H1 (cell line): Measurements from ENCODE around the gene COL4A1.

Experiments
- CTCF ChIP-seq, 3 experiments: IDR thresholded peaks; 1 replicate in 2 of 3; 2 replicates in 1 of 3; pipeline versions ENCODE4 v1.5.1 to v1.6.1; 2011; ENCODE audit warnings: low read length in 3 of 3, mild to moderate bottlenecking in 3 of 3, inconsistent platforms in 2 of 3, low read depth in 1 of 3, moderate library complexity in 1 of 3; ENCODE audit not compliant: insufficient read depth in 1 of 3; ENCODE audit errors: control extremely low read depth in 1 of 3
- EZH2 ChIP-seq: fragments of 200-600 bp; sonication (generic); IDR thresholded peaks from 2 replicates; pipeline ENCODE4 v1.7.1; 2012; ENCODE audit warnings: low read depth, mild to moderate bottlenecking, moderate library complexity, low read length, inconsistent platforms; ENCODE audit not compliant: severe bottlenecking
- GABPA ChIP-seq: IDR thresholded peaks from 2 replicates; pipeline ENCODE4 v1.6.1; 2011; ENCODE audit warnings: mild to moderate bottlenecking, low read length, moderate library complexity, borderline replicate concordance; ENCODE audit not compliant: insufficient read depth
- NANOG ChIP-seq: IDR thresholded peaks from 2 replicates; pipeline ENCODE4 v1.6.1; 2011; ENCODE audit warnings: low read length, low read depth, mild to moderate bottlenecking, inconsistent platforms; ENCODE audit not compliant: insufficient read depth, poor library complexity, severe bottlenecking
- TAF1 ChIP-seq: IDR thresholded peaks from 2 replicates; pipeline ENCODE4 v1.6.1; 2011; ENCODE audit warnings: mild to moderate bottlenecking, low read depth, low read length
- YY1 ChIP-seq: IDR thresholded peaks from 2 replicates; pipeline ENCODE4 v1.6.1; 2011; ENCODE audit warnings: low read depth, mild to moderate bottlenecking, low read length
- TF ChIP-seq, protein P1 (sequence below): IDR thresholded peaks from 2 replicates; pipeline ENCODE4 v1.6.1; 2012; ENCODE audit warnings: inconsistent platforms

DNA sequence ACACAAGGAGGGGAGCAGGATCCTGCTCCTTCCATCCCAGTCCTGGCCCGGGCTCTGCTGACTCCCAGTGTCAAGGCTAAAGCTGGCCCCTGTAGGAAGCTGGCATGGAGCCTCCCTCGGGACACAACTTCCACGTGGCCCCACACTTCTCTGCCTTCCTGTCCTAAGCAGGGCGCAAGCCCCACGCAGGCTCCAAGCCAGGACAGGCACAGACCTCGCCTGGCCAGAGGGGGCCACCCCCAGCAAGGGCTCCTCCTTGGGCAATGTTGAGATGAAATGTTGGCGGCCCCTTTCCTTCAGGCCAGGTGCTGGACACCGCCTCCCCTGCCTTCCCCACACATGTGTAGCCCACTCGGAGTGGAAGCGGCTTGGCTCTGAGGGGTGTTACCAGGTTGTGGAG, 66.6 kb downstream of the COL4A1 start:
- TF ChIP-seq GABPA (no peak), YY1 (no peak), EZH2 (no peak), NANOG (no peak), CTCF (IDR thresholded peaks at IDR 0.05; ENCODE audit: control extremely low read depth in 1 of 3, insufficient read depth in 1 of 3, low read depth in 1 of 3, low read length in 3 of 3) (no peak), TAF1 (no peak)
- TF ChIP-seq, protein P1, sequence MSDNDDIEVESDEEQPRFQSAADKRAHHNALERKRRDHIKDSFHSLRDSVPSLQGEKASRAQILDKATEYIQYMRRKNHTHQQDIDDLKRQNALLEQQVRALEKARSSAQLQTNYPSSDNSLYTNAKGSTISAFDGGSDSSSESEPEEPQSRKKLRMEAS = no peak
